HG02678 (cell line): ENCODE results near the gene DELE1.

Source experiments
- ATAC-seq: cut with Tn5 transposase; IDR thresholded peaks from one replicate; pipeline ENCODE4 v1.9.1; 2021; ENCODE audit warnings: mild to moderate bottlenecking, moderate library complexity; ENCODE audit not compliant: unreplicated experiment

DELE1 gene

DNA sequence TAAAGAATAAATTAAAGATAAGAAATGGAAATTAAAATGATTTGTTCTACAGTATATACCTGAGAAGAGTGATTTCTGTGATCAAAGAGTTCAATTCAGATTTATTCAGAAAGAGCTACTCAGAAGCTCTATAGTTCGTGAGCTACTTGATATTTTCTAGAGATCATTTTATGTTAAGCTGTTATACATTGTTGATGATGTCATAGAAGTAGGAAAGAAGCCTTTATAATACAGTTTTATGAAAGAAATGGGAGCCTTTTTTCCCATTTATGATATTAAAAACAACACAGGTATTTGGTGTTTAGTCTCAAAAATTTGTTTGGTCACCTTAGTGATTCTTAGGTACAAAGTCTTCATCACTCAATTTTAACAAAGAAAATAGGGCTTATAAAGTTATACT lies 66.0 kb downstream of the DELE1 start:
- ATAC-seq = no peak
